Right lobe of liver (tissue), 6 donors: ENCODE measurements around the gene LPAR2. TPM values are rescaled to one million over a fixed set of nuclear protein-coding genes. Genes with fewer than 3 reads are reported as not detected.

Source experiments
- ATAC-seq, 4 donors: fragments of 200-7000 bp; cut with Tn5 transposase; one replicate each; pipeline ENCODE4 v1.9.1; 2020; ENCODE audit warnings: mild to moderate bottlenecking in 4 of 4, moderate library complexity in 4 of 4
- DNase-seq, 3 donors: peaks; one replicate each; pipeline ENCODE4 v3.0.0-alpha.2; 2020
- H3K27ac ChIP-seq, 3 donors: fragments of 200-600 bp; one replicate each; pipeline ENCODE4 v1.8.0; 2022
- H3K27me3 ChIP-seq, 2 donors: fragments of 200-600 bp; one replicate each; pipeline ENCODE4 v1.8.0; 2022
- H3K36me3 ChIP-seq, 4 donors: fragments of 200-600 bp; sonication (generic) in 1 of 4; one replicate each; pipeline versions ENCODE4 v1.5.1 to v1.8.0; 2017 to 2022; ENCODE audit warnings: control low read depth in 1 of 4
- H3K4me1 ChIP-seq, 4 donors: fragments of 200-600 bp; sonication (generic) in 1 of 4; one replicate each; pipeline versions ENCODE4 v1.5.1 to v1.8.0; 2017 to 2022; ENCODE audit warnings: control low read depth in 1 of 4
- H3K4me3 ChIP-seq, 3 donors: fragments of 200-600 bp; one replicate each; pipeline ENCODE4 v1.8.0; 2022
- H3K9me3 ChIP-seq, 4 donors: fragments of 200-600 bp; sonication (generic) in 1 of 4; one replicate each; pipeline versions ENCODE4 v1.5.1 to v1.8.0; 2017 to 2022; ENCODE audit warnings: control low read depth in 1 of 4
- CTCF ChIP-seq, 4 donors: fragments of 200-600 bp in 3 of 4; fragments of 450-650 bp in 1 of 4; IDR thresholded peaks; one replicate each; pipeline versions ENCODE4 v1.5.1 to v1.8.0; 2016 to 2022; ENCODE audit warnings: antibody characterized with exemption in 4 of 4, mild to moderate bottlenecking in 2 of 4
- POLR2A ChIP-seq: fragments of 450-650 bp; IDR thresholded peaks from one replicate; pipeline ENCODE4 v1.6.1; 2017; ENCODE audit warnings: antibody characterized with exemption, mild to moderate bottlenecking
- WGBS: methylation state at CpG from one replicate; pipeline ENCODE4 v1.1.6; 2018; ENCODE audit warnings: low coverage, low lambda C conversion rate; ENCODE audit not compliant: insufficient coverage; ENCODE audit errors: missing lambda C conversion rate; 5-methylcytosine and 5-hydroxymethylcytosine counted together
- intact Hi-C, 2 donors: fragments of 100-400 bp; cut with DNase I; formaldehyde crosslinking; loops; one replicate each; pipeline versions ENCODE4 v1.11.2 to v1.14.1; 2022
- total RNA-seq, 6 experiments: library from RNA; depleted of rRNA in 2 of 6; stranded (reverse); fragments of >200 nt in 2 of 6; fragmentation: NEBNext Ultra II Directional in 3 of 6; extraction: Animal tissue kit (Norgen Biotek cat#: 25700) in 3 of 6; gene quantifications; one replicate each; pipeline versions ENCODE4 v1.1.0 to v1.2.4, GENCODE V29; 2016 to 2023
- donor health status: DM: no; HTN: yes; CAD: no.
- donor health status: DM: no; HTN: no; CAD: no.
- donor health status: DM: no; HTN: no; CAD: no.
- donor health status: DM: no; HTN: yes; CAD: no.
- donor health status: DM: no; HTN: yes; CAD: no.

LPAR2 gene
- total RNA-seq, 6 experiments from 2014 or later: 1.7 to 2.7 (median 2.2) TPM

GRCh38 chr19:19578252-19578651 lies 49.8 kb downstream of the LPAR2 start:
- Histone ChIP-seq H3K27ac (no peak overlapping the region), H3K4me1 (no peaks in the 10 kb centered on the region), H3K9me3 (no peaks in the 10 kb centered on the region), H3K4me3 (no peak overlapping the region), H3K27me3 (no peaks in the 10 kb centered on the region), H3K36me3 (no peaks in the 10 kb centered on the region)
- 78% methylated on average over 3 of the region's 6 CpGs for WGBS
- intact Hi-C loops: no loop called here
- no peak for TF ChIP-seq POLR2A
- DNase-seq: no peak
- no peak for ATAC-seq

GRCh38 chr19:19575411-19575810 lies 52.6 kb downstream of the LPAR2 start:
- WGBS: 47% methylated on average over 6 of the region's 6 CpGs
- H3K4me3 ChIP-seq: no peak overlapping the region
- intact Hi-C loops: no loop called here
- TF ChIP-seq CTCF (IDR thresholded peaks at IDR 0.05) (no peak), POLR2A (no peak)
- no peak overlapping the region for H3K27ac ChIP-seq
- no peak for DNase-seq
- no peaks in the 10 kb centered on the region for H3K36me3 ChIP-seq
- H3K4me1 ChIP-seq: no peaks in the 10 kb centered on the region
- H3K27me3 ChIP-seq: no peaks in the 10 kb centered on the region
- H3K9me3 ChIP-seq: no peaks in the 10 kb centered on the region
- no peak for ATAC-seq

Other genes with a start within 250 kb of the LPAR2 start
- gene GATAD2A, start 222.5 kb downstream of the LPAR2 start, total RNA-seq: 10 to 100 TPM; 23.9 to 59.6 (median 39.2) TPM
- gene TSSK6, start 112.7 kb downstream of the LPAR2 start, total RNA-seq: 1 to 10 TPM in 4 of 6 experiments, under 1 TPM in 2; 0.53 to 2.9 (median 1.1) TPM
- 100 to 1,000 TPM in 4 of 6 experiments, 10 to 100 TPM in 2; 20.8 to 202 (median 154) TPM for gene NDUFA13, start 112.0 kb downstream of the LPAR2 start, total RNA-seq
- 1 to 10 TPM in 4 of 6 experiments, under 1 TPM in 2; 0.31 to 4.2 (median 1.8) TPM for gene YJEFN3, start 99.3 kb downstream of the LPAR2 start, total RNA-seq
- under 1 TPM in 4 of 6 experiments, not detected in 2; 0.05 to 0.33 (median 0.19) TPM for gene CILP2, start 90.0 kb downstream of the LPAR2 start, total RNA-seq
- under 1 TPM in 1 of 6 experiments, not detected in 5; 0.87 TPM for gene PBX4, start 9.5 kb downstream of the LPAR2 start, total RNA-seq
- gene GMIP, start 15.4 kb upstream of the LPAR2 start, total RNA-seq: 1 to 10 TPM; 3.5 to 8.0 (median 4.4) TPM
- gene ATP13A1, start 35.5 kb upstream of the LPAR2 start, total RNA-seq: 100 to 1,000 TPM in 1 of 6 experiments, 10 to 100 TPM in 5; 26.3 to 159 (median 28.0) TPM
- gene ZNF101, start 40.6 kb upstream of the LPAR2 start, total RNA-seq: 1 to 10 TPM; 1.7 to 5.1 (median 3.0) TPM
- gene ZNF14, start 104.9 kb upstream of the LPAR2 start, total RNA-seq: under 1 TPM; 0.25 to 0.67 (median 0.41) TPM
- 1 to 10 TPM; 2.2 to 8.6 (median 3.2) TPM for gene ZNF506, start 193.5 kb upstream of the LPAR2 start, total RNA-seq
- 1 to 10 TPM; 3.6 to 6.7 (median 4.4) TPM for gene ZNF253, start 237.7 kb upstream of the LPAR2 start, total RNA-seq